Smooth muscle cell (in vitro differentiated cells): ENCODE results near the gene BHLHE23. TPM values are rescaled to one million over a fixed set of nuclear protein-coding genes. Genes with fewer than 3 reads are reported as not detected.

ENCODE experiments used
- DNase-seq: peaks from one replicate; lab custom pipeline; 2025; ENCODE audit not compliant: unreplicated experiment; lab: John Stamatoyannopoulos, UW
- H2AFZ ChIP-seq: fragments of 200-600 bp; sonication (generic); 2 replicates; pipeline ENCODE4 v1.6.0; 2016; ENCODE audit warnings: antibody characterized with exemption, low read depth, mild to moderate bottlenecking
- H3F3A ChIP-seq: fragments of 200-600 bp; sonication (generic); 2 replicates; pipeline ENCODE4 v1.6.0; 2017; ENCODE audit warnings: antibody characterized with exemption, low read depth
- H3K27ac ChIP-seq: fragments of 200-600 bp; sonication (generic); 2 replicates; pipeline ENCODE4 v1.5.1; 2016; ENCODE audit warnings: low read depth, mild to moderate bottlenecking
- H3K27me3 ChIP-seq: fragments of 200-600 bp; sonication (generic); 2 replicates; pipeline ENCODE4 v1.6.1; 2016; ENCODE audit warnings: low read depth, mild to moderate bottlenecking
- H3K36me3 ChIP-seq: fragments of 200-600 bp; sonication (generic); 2 replicates; pipeline ENCODE4 v1.5.1; 2016; ENCODE audit warnings: low read depth
- H3K4me1 ChIP-seq: fragments of 200-600 bp; sonication (generic); 2 replicates; pipeline ENCODE4 v1.5.1; 2016; ENCODE audit warnings: low read depth
- H3K4me2 ChIP-seq: fragments of 200-600 bp; sonication (generic); 2 replicates; pipeline ENCODE4 v1.6.0; 2016; ENCODE audit warnings: mild to moderate bottlenecking
- H3K4me3 ChIP-seq: fragments of 200-600 bp; sonication (generic); 2 replicates; pipeline ENCODE4 v1.5.1; 2016; ENCODE audit warnings: mild to moderate bottlenecking
- H3K79me2 ChIP-seq: fragments of 200-600 bp; sonication (generic); 2 replicates; pipeline ENCODE4 v1.6.0; 2016; ENCODE audit warnings: low read depth, mild to moderate bottlenecking
- H3K9ac ChIP-seq: fragments of 200-600 bp; sonication (generic); 2 replicates; pipeline ENCODE4 v1.6.0; 2016; ENCODE audit warnings: low read depth
- H3K9me3 ChIP-seq: fragments of 200-600 bp; sonication (generic); replicated peaks from 2 replicates; pipeline ENCODE4 v1.5.1; 2016; ENCODE audit warnings: low read depth
- H4K20me1 ChIP-seq: fragments of 200-600 bp; sonication (generic); 2 replicates; pipeline ENCODE4 v1.6.0; 2016; ENCODE audit warnings: low read depth
- CTCF ChIP-seq: fragments of 200-600 bp; sonication (generic); IDR thresholded peaks from 2 replicates; pipeline ENCODE4 v1.5.1; 2017; ENCODE audit warnings: borderline replicate concordance, mild to moderate bottlenecking, antibody characterized with exemption; ENCODE audit not compliant: insufficient read depth, poor library complexity, severe bottlenecking
- WGBS: methylation state at CpG from one replicate; pipeline ENCODE4 v1.1.7; 2016; ENCODE audit warnings: low lambda C conversion rate; 5-methylcytosine and 5-hydroxymethylcytosine counted together
- polyA plus RNA-seq: library from polyadenylated mRNA; unstranded; fragments of >200 nt; fragmentation: Nextera tagmentation; extraction: Ambion mirVana; gene quantifications from 2 replicates; pipeline ENCODE4 v1.2.1, GENCODE V29; 2016
- total RNA-seq: library from RNA; depleted of rRNA; stranded (reverse); fragments of >200 nt; gene quantifications from 2 replicates; pipeline ENCODE4 v1.2.3, GENCODE V29; 2014

The BHLHE23 gene
- total and polyA plus RNA-seq, 2 experiments from 2014 or later: not detected

- H4K20me1 ChIP-seq: no peaks in the 10 kb centered on the region
- H3K4me3 ChIP-seq: no peak overlapping the region
- H2AFZ ChIP-seq: no peak overlapping the region
- H3K4me1 ChIP-seq: peaks cover 5% of the 10 kb centered on the region
- H3F3A ChIP-seq: no peaks in the 10 kb centered on the region
- WGBS: 74% methylated on average over 10 of the region's 10 CpGs
- H3K4me2 ChIP-seq: no peak overlapping the region
- DNase-seq: no peak
- H3K36me3 ChIP-seq: no peaks in the 10 kb centered on the region
- H3K9me3 ChIP-seq: no peaks in the 10 kb centered on the region
- no peak for TF ChIP-seq CTCF
- H3K9ac ChIP-seq: no peak overlapping the region
- H3K79me2 ChIP-seq: no peaks in the 10 kb centered on the region
- H3K27ac ChIP-seq: no peak overlapping the region
- peaks cover 50% of the 10 kb centered on the region for H3K27me3 ChIP-seq
These were observed 31.5 kb downstream of the BHLHE23 start for GRCh38 chr20:62975251-62975760.

- 14% methylated on average over 40 of the region's 48 CpGs for WGBS
- no peak for TF ChIP-seq CTCF
- no peaks in the 10 kb centered on the region for H3K36me3 ChIP-seq
- H3K79me2 ChIP-seq: no peaks in the 10 kb centered on the region
- H3K9me3 ChIP-seq: no peaks in the 10 kb centered on the region
- H3K4me1 ChIP-seq: peaks cover 5% of the 10 kb centered on the region
- no peak overlapping the region for H3K27ac ChIP-seq
- peaks cover 2% of the 10 kb centered on the region for H4K20me1 ChIP-seq
- no peaks in the 10 kb centered on the region for H3F3A ChIP-seq
- peak overlapping the region; percentile 45 for H3K4me3 ChIP-seq
- H3K9ac ChIP-seq: no peak overlapping the region
- H3K4me2 ChIP-seq: peak overlapping the region; percentile 87
- no peak overlapping the region for H2AFZ ChIP-seq
- no peak for DNase-seq
- H3K27me3 ChIP-seq: peaks cover 35% of the 10 kb centered on the region
These were observed 33.7 kb downstream of the BHLHE23 start for GRCh38 chr20:62972845-62973745.

- DNase-seq: peak; percentile 60
- 7% methylated on average over 30 of the region's 38 CpGs for WGBS
- no peak overlapping the region for H3K27ac ChIP-seq
- no peak overlapping the region for H2AFZ ChIP-seq
- peaks cover 35% of the 10 kb centered on the region for H3K27me3 ChIP-seq
- H3K36me3 ChIP-seq: no peaks in the 10 kb centered on the region
- peak; percentile 75 for TF ChIP-seq CTCF
- no peaks in the 10 kb centered on the region for H3F3A ChIP-seq
- no peaks in the 10 kb centered on the region for H3K9me3 ChIP-seq
- peak overlapping the region; percentile 87 for H3K4me2 ChIP-seq
- H3K4me1 ChIP-seq: peaks cover 5% of the 10 kb centered on the region
- no peak overlapping the region for H3K9ac ChIP-seq
- H4K20me1 ChIP-seq: peaks cover 8% of the 10 kb centered on the region
- no peaks in the 10 kb centered on the region for H3K79me2 ChIP-seq
- peak overlapping the region; percentile 45 for H3K4me3 ChIP-seq
These were observed 34.6 kb downstream of the BHLHE23 start for GRCh38 chr20:62971950-62972844.
